Melanocyte of skin (primary cell): ENCODE results near the gene CIB4. TPM values are rescaled to one million over a fixed set of nuclear protein-coding genes. Genes with fewer than 3 reads are reported as not detected.

ENCODE experiments used
- small RNA-seq, 2 donors: library from RNA; depleted of rRNA; stranded (forward); fragments of <200 nt; gene quantifications; one replicate each; pipeline ENCODE3, GENCODE V24; 2012
- total RNA-seq, 2 donors: library from RNA; depleted of rRNA; stranded (reverse); fragments of >200 nt; gene quantifications; 2 replicates each; pipeline ENCODE4 v1.2.3, GENCODE V29; 2012

Gene CIB4
- not detected for total RNA-seq

DNA sequence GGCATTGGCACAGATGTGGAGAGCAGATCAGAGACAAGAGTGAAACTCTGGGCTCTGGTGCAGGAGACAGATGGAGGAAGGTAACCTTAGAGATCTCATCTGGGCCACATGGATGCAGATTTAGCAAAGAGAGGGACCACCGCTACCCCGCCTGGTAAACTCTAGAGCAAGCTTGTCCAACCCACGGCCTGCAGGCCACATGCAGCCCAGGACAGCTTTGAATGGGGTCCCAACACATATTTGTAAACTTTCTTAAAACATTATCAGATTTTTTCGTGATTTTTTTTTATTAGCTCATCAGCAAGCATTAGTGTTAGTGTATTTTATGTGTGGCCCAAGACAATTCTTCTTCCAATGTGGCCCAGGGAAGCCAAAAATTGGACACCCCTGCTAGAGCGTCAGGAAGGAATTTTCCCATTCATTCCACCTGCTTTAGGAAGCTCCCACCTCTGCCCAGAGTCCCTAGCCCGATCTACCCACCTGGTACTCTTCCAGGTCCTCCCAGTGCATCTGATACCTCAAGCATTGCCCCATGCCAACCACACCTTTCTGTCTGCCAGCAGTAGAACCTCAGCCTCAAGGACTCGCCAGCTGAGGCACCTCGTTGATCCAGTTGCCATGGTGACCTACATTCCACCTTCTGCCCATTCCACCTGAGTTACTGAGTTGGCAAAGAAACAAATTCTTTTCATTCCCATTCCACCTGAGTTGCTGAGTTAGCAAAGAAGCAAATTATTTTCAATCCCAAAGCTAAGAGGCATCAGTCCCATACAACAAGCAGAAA is at the start of gene CIB4:
Gene CIB4 (minus strand): TSS at position 586 of the 784 bp plus-strand sequence. CDS start 52 bp downstream, at position 534.

Small RNA genes lying within 50 kb of the gene (small RNA-seq; reads per million reads assigned to genes)
- 0 to 0.13 reads per million in 2 donors for gene AC015977.1

Other genes with a start within 250 kb of the CIB4 start
- not detected for gene DRC1, start 239.4 kb downstream of the CIB4 start, total RNA-seq
- gene OTOF, start 163.2 kb downstream of the CIB4 start, total RNA-seq: not detected
- gene KCNK3, start 51.4 kb upstream of the CIB4 start, total RNA-seq: under 1 TPM; under 0.01 to 0.33 TPM
- 100 to 1,000 TPM in 1 of 2 donors, 10 to 100 TPM in 1; 90.9 to 118 TPM for gene SLC35F6, start 122.9 kb upstream of the CIB4 start, total RNA-seq
- gene CENPA, start 144.7 kb upstream of the CIB4 start, total RNA-seq: 10 to 100 TPM in 1 of 2 donors, 1 to 10 TPM in 1; 10.0 to 24.3 TPM
- not detected for gene DPYSL5, start 206.8 kb upstream of the CIB4 start, total RNA-seq